Left lobe of liver (tissue), 2 donors: ENCODE data around the gene CLNK. TPM values are rescaled to one million over a fixed set of nuclear protein-coding genes. Genes with fewer than 3 reads are reported as not detected.
"Not testable (repeated sequence)": the region's sequence is repeated elsewhere in the genome, so short reads cannot be mapped to it uniquely, and the experiment has no call there.

ENCODE experiments used
- ATAC-seq: fragments of 200-7000 bp; cut with Tn5 transposase; one replicate; pipeline ENCODE4 v1.9.1; 2020; ENCODE audit warnings: mild to moderate bottlenecking, moderate library complexity
- DNase-seq: peaks from one replicate; pipeline ENCODE4 v3.0.0-alpha.2; 2020; ENCODE audit warnings: low spot score
- total RNA-seq: library from RNA; stranded (reverse); gene quantifications from one replicate; pipeline ENCODE4 v1.2.1, GENCODE V29; 2021
- donor health status: DM: no; HTN: no; CAD: no; lungs with moderate emphysema.
- donor health status: DM: no; HTN: yes; CAD: no.

Gene CLNK
- total RNA-seq, 1 donor from 2014 or later: not detected

DNA sequence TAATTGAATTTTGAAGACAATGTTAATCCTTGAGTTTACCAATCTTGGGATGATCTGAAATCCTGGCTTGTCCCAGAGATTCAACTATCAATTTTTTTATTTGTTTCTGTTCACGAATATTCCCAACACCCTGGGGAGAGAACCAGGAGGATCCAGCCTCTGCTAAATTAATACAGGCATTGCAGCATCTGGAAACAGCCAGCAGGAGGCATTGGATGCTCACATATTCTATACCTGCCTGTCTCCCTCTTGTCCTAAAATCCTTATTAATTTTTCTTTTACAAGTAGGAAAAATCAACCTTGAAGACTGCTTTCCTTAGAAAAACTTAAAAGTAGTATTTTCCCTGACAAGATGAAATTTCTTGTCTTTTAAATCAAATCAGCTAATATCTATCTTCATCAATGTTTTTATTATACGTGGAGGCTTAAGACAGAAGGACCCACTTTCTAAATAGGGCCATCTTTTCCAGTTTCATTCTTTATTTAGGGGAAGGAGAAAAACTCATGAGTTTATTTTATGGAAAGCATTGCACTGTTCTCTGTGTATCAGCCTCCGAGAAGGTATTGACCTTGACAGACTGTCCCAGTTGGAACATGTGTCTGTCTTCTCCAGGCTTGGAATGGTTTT lies 102.4 kb downstream of the CLNK start:
- DNase-seq (no peak), ATAC-seq (peak; percentile 84)

DNA sequence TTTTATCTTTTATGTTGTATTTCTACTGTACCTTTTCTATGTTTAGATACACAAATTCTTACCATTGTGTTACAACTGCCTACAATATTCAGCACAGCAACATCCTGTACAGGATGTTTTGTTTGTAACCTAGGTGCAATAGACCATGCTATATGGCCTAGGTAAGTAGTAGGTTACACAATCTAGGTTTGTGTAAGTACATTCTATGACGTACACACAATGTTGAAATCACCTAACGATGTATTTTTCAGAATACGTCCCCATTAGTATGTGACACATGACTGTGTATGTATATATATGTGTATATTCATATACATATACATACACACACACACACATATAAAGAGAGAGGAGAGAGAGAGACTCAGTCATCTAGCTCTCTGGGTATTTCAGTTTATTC lies 103.5 kb downstream of the CLNK start:
- ATAC-seq (no peak), DNase-seq (no peak)

DNA sequence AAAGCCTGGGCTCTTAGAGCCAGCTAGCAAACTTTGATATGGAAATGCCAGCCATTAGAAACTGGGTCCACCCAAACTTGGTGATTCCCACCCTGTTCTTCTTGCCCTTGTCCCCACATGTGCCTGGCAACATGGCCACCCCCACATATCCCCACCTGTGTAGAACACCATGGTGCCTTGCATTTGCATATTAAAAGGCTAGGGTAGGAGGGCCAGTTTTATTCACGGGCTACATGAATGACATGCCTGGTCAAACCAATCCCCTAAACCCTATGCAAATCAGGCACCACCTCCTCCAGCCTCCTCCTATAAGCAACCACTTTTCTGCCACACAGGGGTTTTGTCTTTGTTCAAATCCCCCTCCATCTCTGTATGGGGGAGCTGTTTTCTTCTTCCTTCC lies 104.9 kb downstream of the CLNK start:
- ATAC-seq: no peak
- no peak for DNase-seq

DNA sequence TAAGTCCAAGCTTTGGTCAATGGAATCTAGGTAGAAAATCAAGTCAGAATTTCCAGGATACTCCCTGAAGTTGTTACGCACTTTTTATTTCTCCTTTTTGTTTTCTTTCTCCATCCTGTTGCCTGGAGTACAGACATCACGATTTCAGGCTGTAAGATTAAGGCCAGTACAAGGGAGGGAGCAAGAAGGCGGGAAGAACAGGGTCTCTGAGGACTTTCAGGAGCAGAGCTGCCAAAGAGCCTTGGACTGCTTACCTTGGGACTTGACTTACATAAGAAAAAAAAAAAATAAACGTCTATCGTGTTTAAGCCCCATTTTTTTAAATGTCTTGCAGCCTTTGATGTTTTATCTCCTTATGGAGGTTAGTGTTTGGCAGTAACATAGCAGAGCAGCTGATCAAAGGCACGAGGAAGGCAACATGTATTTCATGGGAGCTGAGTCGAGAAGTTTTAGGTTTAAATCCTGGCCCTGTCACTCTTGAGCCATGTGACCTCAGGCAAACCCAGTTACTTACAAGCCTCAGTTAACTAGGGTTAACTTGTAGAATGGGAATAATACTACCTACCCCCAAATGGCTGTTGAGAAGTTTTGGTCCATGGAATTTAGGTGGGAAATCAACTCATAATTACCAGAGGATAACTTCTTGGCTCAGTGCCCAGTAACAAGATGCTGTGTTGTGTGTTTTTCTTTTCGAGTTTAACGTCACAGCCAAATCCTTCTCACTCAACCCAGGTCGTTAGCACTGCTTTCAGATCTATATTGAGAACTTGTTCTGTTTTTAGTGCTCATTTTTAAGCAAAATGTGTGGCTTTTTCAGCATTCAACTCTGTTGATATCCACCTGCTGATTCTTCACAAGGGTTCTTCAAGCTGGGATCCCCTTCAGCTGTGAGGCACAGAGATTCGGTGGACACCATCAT lies 106.8 kb downstream of the CLNK start:
- DNase-seq: no peak
- no peak for ATAC-seq

DNA sequence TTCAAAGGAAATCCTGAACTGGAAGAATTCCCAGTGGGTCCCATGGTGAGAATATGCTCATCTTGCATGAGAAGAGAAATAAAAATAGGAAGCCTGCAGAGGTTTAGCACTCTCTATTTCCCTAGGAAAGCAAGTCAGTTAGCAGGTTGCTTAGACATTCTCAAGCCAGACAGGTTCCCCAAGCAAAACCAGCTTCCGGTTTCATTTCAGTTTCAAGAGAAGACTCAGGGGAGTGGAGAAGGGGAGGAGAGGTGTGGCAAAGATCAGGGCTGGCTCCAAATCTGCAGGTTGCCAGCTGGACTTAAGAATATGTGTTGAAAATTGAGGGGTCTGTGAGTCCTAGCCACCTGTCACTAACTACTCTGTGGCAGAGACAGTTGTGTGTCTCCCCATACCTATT lies 107.5 kb downstream of the CLNK start:
- ATAC-seq: no peak
- no peak for DNase-seq

DNA sequence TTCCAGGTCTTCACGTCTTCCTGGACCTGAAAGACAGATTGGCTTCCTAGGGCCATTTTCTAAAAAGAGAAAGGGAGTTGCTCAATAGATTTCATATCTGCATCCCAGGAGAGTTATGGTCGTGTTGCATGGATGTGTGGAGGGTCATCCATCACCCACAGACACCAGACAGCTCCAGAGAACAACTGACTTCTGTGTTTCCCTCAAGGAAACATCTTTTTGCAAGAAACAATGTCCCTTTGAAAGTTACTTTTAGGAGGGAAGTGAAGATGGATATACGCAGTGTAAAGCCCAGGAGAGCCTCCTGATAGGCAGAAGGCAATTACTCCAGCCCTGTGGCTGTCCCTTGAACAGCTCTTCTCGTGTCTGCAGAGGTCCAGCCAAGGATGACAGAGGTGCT lies 108.3 kb downstream of the CLNK start:
- DNase-seq (no peak), ATAC-seq (no peak)

DNA sequence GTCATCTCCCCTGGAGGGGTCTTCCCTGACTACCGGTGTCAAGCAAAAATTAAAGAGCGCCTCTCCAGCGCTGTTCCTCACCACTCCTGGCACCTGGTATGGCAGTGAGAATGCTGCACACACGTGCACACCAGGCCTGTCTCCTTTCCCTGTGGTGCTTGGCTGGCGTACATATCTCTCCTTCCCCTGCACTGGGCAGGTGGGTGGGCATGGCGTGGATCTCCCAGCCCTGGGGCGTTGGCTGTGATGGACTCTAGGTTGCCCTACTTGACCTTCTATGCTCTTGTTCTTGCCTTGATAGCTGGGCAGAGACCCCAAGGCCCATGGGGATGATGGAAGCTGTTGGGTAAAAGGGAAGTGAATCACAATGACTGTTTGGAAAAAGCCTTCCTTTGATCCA lies 109.2 kb downstream of the CLNK start:
- no peak for DNase-seq
- ATAC-seq: no peak

DNA sequence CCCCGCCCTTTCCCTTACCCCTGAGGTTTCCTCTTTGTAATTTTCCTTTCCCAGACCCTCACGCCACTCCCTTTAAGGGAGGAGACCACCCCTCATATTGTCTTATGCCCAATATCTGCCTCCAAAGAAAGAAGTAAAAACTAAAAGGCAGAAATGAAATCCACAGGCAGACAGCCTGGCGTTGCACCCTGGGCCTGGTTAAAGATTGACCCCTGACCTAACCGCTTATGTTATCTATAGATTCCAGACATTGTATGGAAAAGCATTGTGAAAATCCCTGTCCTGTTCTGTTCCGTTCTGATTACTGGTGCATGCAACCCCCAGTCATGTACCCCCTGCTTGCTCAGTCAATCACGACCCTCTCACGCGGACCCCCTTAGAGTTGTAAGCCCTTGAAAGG lies 110.0 kb downstream of the CLNK start:
- DNase-seq, ATAC-seq: not testable (repeated sequence)

DNA sequence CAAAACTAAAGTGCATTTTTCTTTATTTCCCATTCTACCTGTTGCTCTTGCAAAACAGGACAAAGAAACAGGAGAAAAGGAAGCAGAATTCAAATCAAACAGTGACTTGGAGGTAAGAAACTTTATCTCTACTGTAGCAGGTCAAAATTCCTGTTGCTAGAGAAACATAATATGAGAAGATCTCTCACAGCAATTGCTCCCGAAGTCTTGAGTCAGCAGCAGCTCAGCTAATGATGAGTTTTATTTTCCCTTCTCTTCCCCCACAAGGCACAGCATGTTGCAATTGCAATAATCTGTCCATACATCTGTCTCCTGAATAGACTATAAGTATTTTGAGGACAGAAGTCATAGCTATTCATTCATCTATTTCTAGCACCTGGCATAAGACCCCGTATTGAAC lies 112.7 kb downstream of the CLNK start:
- DNase-seq (no peak), ATAC-seq (no peak)

DNA sequence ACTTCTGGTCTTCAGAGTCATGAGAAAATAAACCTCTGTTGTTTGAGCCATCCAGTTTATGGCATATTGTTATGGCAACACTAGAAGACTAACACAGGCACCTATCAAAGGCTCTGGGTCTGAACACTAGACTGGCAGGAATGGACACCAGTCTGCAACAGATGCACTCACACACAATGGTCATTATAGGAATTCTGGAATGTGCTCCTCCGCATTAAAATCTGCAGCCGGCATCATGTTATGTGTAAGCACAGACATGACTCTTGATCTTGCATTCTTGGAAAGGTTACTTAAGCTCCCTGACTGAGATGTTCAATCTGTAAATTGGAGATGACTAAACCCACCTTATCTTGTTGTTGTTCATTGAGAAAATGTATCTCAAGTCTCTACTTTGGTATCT lies 115.1 kb downstream of the CLNK start:
- DNase-seq (no peak), ATAC-seq (no peak)

DNA sequence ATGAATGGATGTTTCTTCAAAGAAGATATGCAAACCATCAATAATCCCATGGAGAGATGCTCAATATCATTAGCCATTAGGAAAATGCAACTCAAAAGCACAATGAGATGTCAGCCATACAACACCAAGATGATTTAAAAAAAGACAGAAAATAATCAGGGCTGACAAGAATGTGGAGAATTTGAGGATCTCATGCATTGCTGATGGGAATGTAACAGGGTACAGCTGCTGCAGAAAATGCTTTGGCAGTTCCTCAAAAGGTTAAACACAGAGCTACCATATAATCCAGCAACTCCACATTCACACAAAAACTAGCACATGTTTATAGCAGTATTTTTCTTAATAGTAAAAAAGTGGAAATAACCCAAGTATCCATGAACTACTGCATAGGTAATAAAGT lies 116.8 kb downstream of the CLNK start:
- no peak for ATAC-seq
- DNase-seq: no peak

DNA sequence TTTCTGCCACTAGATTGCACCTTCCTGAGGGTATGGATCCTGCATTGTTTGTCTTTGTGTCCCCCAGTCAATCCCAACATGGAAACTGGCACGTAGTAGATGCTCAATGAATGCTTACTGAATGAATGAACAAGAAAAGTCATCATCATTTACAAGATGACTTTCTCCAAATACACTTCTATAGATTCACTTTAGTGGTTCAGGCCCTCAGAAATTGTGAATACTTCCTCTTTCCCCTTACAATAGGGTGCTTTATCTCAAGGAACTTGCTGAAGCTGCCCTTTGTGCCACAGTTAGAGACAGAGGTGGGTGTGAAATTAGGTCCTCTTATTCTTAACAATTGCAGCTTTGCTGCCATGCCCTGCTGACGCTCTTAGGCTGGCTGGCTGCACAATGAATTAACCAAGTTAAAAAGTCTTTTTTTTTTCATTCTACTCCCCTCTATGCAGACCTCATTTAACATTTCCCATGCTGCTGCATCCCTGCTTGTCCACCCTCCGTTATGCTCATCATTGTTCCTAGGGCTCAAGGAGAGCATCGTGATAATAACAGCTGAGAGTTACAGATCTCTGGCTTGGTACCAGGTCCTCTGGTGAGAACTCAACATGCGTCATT lies 119.3 kb downstream of the CLNK start:
- DNase-seq (no peak), ATAC-seq (no peak)

DNA sequence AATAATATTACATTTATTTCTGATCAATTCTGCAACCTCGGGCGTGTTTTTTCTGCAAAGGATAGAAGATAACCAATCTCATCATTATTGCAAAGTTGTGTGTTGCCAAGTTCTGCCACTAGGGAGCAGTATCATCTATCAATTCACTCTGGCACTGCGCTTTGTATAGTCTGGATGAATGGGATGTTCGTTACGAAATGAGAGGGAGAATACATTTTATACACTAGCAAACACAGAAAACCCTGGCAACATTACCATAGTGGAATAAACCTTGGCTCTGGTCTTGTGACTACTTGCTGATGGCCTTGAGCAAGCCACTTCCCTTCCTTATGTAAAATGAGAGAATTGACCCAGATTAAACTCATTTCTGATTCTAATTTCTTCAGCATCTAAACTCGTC lies 129.9 kb downstream of the CLNK start:
- DNase-seq: peak; percentile 46
- ATAC-seq: peak; percentile 96

DNA sequence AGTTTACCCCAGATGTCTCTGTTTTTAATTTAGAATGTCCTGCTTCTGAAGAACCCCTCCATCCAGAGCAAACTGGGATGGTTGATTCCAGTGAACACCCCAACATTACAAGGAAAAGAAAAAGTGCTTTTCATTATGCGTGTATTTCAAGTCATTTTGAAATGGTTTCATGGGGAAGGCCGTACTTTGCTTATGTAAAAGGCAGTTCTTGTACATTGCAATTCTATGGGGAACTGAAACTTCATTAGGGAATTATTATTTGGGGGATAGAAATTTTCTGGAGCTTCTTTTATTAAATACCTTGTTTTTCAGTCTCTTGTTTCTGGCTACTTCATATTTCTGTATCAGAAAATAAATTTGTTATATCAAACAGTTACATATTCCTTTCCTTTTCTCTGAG lies 130.4 kb downstream of the CLNK start:
- no peak for ATAC-seq
- no peak for DNase-seq

DNA sequence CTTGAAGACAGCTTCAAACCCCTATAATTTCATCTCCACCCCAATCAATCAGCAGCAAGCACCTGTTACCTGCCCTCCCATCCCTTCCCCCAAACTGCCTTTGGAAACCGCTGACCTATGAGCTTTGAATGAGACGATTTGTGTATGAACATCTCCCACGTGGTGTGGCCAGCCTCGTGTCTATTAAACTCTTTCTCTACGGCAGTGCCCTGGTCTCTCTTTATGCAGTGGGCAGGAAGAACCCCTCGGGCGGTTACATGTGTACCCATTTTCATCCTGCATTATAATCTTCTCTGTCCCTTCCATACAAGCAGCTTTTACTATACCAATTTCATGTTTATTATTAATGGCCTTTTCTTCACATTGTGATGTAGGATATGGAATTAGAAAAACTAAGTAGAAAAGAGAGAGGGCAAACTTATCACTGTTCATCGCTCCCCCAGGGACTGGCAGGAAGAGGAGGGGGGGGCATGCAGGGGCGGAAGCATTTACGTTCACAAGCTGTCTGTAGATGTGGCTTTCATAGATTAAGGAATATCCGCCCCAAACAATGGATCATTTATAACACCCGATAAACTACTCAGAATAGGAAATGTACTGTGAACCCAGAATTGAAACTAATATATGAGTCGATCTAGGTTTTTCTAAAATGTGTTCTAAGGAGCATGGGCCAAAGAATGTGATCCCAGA lies 131.8 kb downstream of the CLNK start:
- ATAC-seq: peak; percentile 21
- no peak for DNase-seq

DNA sequence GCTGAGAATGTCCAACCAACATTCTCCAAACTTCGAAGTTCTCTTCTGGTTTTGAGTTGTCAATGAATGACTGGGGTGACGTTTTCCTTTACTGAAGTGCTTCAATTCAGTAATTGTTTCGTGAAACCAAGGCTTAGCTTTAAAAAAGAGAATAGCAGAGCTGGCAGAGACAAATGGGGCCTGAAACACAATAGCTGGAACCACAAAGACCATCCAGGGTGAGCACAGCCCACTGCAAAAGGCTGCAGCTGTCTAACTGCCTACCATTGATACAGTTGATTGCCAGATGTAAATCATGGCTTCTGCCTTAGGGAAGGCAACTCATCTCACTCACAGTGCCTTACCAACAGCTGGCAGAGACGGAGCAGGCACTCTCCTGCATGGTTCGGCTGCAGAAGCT lies 148.7 kb downstream of the CLNK start:
- ATAC-seq: no peak
- no peak for DNase-seq

DNA sequence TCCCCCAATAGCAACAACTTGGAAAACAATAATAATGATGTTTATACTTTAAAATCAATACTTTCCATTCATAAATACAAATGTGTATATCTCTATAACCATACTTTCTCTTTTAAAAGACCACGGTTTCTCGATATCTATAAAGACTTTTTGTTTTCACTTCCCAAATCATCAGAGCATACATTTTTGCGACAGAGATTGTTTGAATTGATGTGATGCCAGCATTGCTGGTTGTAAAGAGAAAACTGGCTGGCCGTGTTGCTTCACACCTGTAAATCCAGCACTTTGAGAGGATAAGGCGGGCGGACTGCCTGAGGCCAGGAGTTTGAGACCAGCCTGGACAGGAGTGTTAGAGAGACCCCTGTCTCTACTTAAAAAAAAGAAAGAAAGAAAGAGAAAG lies 149.7 kb downstream of the CLNK start:
- ATAC-seq (no peak), DNase-seq (no peak)

DNA sequence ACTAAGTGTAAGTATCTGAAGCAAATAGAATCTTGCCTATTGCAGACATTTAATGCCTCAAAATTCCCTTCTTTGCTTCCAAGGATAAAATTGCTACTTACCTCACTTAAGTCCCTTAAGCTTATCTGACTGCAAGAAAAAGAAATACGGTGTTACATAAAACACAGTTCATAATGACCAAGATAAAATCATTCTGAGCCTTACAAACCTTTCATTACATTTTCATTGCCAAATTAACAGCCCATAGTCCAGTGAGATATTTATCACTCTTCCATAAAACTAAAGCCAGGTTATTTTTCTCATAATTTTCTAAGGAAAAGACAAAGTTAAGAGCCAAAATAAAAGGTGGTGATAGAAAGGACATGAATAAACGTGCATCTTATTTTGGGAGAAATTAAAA lies 152.4 kb downstream of the CLNK start:
- DNase-seq (no peak), ATAC-seq (no peak)

DNA sequence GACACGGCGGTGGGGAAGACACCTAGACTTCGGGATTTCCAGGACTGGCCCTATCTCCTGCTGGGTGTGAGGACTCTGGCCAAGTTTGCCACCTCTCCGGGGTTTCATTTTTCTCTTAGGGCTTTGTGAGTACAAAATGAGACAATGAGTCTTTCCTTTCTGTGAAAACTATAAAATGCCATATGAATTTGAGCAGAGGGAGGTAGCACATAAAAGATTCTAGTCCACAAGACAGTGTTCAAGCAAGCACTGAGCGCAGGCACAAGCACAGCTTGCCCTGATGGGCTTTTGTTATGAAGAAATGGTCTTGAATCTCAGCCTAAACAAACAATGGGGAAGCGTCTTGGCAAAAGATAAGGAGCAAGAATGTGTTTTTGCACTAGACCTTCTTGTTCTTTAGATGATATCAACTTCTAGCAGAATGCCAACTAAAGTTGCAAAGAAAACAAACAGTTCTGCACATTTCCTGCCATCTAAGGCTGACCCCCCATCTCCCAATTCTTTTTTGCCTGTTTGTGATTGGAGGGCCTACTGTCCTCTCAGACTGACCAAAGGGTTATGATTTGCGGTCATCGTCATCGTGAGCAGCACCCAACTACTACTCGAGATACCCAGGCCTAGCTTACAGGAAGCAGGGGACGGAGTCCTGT lies 154.3 kb downstream of the CLNK start:
- DNase-seq (no peak), ATAC-seq (no peak)

DNA sequence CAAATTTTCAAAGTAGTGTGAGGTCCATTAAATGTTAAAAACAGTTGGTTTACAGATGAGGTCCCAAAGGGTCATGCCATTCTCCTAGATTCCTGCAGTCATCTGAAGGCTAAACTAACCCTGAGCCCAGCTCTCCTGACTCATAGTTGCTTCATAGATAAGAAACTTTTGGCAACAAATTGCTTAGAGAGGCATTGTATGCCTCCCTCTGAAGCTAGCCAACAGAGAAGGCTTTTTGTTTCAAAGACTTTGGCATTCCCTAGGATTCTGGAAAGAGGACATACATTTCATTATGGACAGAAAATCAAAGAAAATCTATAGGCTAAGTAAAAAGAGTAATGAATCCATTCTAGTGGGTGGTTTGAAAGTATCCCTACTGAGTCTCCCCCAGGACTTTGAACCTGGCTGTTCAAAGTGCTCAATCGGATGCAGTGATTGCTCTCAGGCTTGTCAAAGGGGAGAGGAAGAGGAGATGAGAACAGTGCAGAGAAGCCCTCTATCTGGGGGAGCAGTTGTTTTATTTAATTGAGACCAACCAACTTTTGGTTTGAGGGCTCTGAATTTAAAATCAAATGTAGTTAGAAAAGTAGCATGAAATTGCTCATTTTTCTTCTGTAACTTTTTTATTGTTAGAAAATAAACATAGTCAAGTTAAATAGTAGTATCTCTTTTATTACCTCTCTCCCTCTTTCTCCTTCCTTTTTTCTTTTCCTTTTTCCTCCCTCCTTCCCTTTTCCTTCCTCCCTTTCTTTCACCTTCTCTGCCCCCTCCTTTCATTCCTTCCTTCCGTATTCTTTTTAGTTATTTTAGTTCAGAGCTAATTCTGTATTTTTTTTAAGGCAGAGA lies 155.1 kb downstream of the CLNK start:
- ATAC-seq (no peak), DNase-seq (no peak)
